HG03460 (cell line): ENCODE results near the gene PLCL2.
A peak's percentile ranks its signal among the peaks of the same experiment; 100 is the strongest.

ENCODE experiments used
- ATAC-seq: cut with Tn5 transposase; IDR thresholded peaks from one replicate; pipeline ENCODE4 v1.9.1; 2021; ENCODE audit not compliant: unreplicated experiment

The PLCL2 gene

DNA sequence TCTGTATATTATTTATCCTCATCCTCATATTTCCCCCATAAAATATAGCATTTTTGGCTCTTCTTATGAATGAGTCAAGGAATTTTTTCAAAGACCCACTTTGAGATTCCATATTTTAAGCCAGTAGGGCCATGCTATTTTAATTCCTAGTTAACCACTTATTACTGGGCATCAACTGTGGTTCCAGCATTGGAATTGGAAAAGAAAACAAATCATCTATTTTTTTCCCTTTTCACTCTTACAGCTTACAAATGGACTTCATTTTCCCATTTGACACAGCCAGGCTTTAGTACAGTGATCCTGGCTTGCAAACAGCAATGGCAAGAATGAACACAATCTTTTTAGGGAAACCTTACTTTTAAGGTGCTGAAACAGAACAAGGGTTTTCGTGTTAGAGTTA is 19.4 kb upstream of the PLCL2 start:
- ATAC-seq: no peak

DNA sequence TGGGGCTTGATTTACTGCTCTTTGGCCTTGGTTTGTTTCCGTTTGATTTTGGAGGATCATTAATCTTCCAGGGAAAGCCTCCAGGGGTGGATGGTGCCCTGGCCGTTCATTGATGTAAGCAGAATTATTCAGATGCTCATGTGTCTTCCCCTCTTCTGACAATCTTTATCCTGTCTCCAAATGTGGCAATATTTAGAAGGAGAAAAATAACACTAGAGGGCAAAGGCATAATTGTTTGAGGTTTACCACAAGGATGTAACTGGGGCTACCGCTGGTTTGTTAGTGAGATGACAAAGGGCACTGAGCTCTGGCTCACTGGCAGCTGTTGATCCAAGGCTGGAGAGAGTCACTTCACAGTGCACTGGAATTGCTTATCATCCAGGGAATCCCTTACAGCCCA is 18.2 kb upstream of the PLCL2 start:
- no peak for ATAC-seq

DNA sequence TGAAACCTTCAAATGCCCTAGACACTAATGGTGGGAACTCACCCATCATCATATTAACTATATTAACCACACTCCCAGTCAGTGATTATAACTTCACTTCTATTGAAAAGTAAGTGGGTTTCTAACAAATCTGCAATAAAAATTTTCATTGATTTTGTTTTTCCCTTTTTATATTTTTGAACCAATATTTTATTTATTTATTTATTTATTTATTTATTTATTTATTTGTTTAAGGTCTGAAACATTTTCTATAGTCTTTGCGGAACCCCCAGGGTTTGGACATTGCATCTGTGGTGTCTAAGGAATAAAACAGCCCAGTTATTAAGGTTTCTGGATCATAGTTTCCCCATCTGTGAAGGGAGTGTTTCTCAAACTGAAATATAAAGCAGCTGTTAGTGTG is 16.2 kb upstream of the PLCL2 start:
- ATAC-seq: no peak

- no peak for ATAC-seq
Observed at GRCh38 chr3:16869261-16870005, 15.3 kb upstream of the PLCL2 start.

GRCh38 chr3:16871915-16872842 is 12.6 kb upstream of the PLCL2 start:
- no peak for ATAC-seq

- no peak for ATAC-seq
Observed at GRCh38 chr3:16873872-16874271, 10.9 kb upstream of the PLCL2 start.

DNA sequence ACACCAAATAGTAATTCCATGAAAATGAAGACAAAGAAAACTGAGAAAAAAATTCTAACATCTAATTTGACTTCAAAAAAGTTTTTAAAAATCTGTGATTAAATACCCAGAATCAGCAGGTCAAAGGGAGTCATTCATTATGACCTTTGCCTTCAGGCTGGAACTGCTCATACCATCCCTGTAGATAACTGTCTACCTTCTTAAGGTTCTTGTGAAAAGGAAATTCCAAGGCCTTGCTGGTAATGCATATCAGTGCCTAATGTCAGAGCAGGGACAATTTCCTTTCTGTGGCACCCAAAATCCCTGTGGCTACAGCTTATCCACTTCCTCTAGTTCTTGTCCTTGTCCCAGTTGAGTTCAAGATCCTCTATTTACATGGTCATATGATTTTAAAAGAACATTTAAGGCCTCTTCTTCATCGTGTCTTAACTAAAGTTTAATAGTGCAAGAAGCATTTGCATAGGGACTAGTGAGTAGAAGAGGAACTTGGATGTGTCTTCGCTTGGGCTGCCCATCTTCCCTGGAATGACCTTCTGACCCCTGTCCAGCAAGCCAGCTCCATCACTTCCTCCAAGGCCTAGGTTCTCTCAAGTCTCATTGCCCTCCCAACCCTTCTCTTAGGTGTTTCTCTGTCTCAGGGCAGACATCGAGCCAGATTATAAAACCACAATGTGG is 8.7 kb upstream of the PLCL2 start:
- no peak for ATAC-seq

GRCh38 chr3:16877505-16877904 is 7.2 kb upstream of the PLCL2 start:
- ATAC-seq: no peak

- ATAC-seq: no peak
Observed at GRCh38 chr3:16877911-16878310, 6.8 kb upstream of the PLCL2 start.

GRCh38 chr3:16881896-16882630 is 2.7 kb upstream of the PLCL2 start:
- no peak for ATAC-seq

DNA sequence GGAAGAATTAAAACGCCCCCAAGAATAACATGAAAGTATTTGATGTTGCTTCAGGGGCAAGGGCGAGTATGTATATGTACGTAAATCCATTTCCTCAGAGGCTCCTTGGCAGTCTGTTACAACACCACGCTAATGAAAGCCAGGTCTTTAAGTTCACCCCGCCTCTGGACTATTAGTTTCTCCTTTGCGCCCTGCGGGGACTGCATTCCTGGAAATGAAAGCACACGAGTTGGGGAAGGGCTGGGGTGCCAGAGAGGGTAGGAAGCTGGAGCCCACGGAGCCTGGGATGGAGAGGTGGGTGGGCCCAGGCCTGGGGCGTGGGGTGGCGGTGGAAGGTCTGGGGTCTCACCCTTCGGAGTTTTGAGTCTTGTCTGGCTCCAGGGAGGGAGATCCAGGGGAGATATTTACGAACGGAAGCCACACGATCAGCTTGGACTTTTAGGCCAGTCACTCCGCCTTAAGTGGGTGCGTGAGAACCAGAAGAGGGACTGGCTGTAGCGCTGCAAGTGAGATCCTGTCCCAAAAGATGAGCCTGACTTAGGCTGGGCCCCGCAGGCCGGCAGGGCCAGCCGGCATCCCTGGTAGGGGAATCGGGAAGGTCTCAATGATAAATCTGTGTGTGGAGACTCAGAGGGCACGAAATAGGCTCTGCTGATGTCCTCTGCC is 1.6 kb upstream of the PLCL2 start:
- no peak for ATAC-seq

DNA sequence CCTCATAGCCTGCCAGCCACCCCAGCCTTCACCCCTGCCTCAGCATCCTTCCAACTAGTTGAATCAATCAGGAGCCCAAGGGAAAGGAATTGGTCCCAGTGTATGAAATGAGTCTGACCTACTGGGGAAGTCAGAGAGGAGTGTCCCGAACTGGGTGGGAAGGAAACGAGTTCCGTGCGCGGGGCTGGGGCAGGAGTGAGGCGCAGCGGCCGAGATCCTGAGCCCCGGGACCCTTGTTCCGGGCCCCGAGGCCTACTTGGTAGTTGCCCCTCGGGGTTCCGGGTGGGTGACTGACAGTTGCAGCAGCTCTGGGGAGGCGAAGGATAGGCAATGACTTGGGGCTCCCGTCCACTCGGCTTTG is 1.1 kb upstream of the PLCL2 start:
- ATAC-seq: no peak

DNA sequence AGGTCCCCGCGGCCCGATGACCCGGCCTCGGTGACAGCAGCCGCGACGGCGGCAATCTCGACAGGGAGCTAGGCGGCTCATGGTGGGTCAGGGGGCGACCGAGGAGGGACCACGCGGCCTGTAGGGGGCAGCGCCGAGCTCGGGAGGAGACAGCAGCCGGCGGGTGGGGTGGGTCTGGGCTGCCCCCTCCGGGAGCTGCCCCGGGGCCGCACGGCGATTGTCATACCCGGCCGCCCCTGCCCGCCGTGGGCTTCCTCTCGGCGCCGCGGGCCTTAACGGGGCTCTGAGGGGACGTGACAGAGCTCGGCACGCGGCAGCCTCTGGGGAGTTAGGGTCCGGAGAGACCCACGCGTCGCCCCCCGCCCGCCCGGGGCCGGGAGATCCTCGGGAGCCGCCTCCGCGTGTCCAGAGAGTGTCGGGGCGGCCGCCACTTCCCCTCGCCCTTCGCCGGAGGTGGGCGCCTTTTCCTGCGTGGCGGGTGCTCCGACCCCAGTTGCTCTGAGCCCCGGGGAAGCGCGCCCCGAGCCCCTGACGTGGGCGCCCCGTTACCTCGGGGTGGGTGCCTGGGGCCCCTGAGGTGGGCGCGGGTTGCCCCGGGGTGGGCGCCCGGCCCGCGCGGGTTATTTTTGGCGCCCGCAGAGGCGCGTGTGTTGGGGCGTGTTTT is 539 bp upstream of the PLCL2 start:
- ATAC-seq: peak; percentile 39

DNA sequence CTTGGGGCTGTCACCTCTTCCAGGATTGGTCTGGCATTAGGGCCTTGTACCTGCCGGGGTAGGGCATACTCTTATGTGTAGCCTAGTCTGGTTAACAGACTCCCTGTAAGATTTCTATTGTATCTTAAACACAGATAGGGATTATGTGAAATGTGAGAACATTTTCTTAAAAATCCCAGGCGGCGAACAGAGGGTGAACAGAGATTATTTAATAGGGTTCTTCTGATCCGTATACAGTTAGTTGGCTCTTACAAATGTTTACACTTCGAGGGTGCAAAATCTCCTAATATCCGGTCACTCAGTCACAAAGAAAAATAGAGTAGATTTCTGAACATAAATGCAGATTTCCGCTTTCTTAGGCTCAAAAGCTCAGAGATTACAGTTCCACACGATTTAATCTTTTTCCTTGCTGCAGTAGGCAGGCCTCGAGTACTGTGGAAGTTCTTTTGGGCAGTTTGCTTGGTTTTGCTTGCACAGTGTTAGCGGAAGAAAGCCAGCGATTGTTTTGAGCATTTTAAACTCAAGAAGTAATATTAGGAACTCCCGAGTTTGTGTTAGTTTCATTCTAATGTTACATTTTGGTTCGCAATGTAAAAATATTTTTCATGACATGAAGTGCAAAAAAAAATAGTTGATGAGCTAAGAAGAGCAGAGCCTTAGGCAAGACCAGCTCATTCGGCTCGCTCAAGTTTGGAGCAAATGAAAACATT is 993 bp downstream of the PLCL2 start:
- peak; percentile 29 for ATAC-seq

GRCh38 chr3:16886303-16886683 is 1.5 kb downstream of the PLCL2 start:
- ATAC-seq: no peak

DNA sequence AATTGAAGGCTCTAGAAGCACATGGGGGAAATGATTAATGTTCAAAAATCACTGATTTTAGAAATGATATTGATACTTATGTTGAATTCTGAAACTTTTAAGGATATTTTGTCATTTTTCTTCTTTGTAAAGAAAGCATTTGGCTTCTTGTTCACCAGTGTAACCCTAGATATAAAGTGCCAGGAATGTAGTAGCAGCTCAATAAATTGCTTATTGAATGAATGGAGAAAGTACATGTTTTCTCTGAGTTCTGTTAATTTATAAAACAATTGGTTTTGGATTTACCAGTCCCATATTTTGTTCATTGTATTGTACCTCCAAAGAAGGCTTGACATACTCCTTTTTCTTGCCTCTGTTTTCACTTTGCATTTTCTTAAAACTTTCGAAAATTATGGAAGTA is 2.4 kb downstream of the PLCL2 start:
- ATAC-seq: no peak

DNA sequence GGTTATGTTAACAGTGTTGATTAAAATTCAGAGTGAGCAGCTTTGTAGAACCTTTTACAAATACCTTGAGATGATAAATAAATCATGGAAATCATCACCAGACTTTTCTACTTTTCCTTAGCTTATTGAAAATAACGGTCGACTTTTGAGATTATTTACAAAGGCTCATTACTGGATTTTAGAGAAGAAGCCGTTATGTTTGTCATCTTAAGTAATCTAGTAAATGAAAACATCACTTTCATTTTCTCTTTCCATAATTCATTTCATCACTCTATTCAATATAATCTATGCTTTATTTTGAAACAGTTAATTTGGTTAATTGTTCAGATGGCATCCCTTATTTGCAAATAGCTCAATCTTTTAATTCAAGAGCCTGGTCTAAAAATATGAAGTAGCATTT is 3.6 kb downstream of the PLCL2 start:
- ATAC-seq: no peak

DNA sequence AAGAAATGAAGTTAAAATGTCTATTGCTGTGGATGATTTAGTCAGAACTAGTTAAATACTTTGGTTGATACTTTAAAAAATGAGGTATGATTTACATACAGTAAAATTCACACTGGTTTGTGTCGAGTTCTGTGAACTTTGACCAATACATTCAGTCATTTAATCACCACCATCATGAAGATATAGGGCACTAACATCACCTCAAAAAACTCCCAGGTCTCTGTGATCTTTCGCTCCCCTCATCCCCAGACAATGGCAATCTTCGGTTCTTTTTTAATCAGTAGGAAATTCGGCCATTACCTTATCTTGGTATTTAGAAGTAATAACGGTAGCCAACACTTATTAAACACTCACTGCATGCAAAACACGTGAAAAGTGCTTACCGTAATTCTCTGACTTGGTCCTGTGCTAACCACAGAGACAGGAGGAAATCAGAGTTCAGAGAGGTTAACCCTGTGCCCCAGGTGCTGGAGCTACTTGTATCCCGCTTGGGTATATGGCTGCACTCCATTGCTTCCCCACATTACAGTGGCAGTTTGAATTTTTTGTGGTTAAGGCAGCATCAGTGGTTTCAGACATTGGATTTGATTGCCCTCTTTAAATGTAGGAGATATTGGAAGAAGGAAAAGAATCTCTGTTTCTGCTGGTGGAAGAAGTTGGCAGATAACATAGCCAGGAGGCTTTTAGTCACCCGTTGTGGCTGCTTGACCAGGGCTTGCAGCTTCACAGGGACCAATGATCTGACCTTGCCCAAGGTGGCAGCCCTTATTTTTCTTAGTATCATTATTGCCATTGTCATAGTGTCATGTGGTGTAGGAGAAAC is 4.2 kb downstream of the PLCL2 start:
- ATAC-seq: peak; percentile 51
